ENCODE data around the gene TMIGD3.
"Not testable (repeated sequence)": the region's sequence is repeated elsewhere in the genome, so short reads cannot be mapped to it uniquely, and the experiment has no call there.

The TMIGD3 gene

GRCh38 chr1:111551623-111552411, 48.4 kb upstream of the TMIGD3 start:
- H3K27ac ChIP-seq (ENCODE audit: low read depth, low read length), result no peak overlapping the region
- H3F3A ChIP-seq (ENCODE audit: control insufficient read depth, insufficient read depth), result no peaks in the 10 kb centered on the region
- no peak overlapping the region for H3K4me3 ChIP-seq (ENCODE audit: low read length)
- no peak overlapping the region for H3K4me2 ChIP-seq (ENCODE audit: low read length)
- no peaks in the 10 kb centered on the region for H3K9me2 ChIP-seq (replicated peaks; ENCODE audit: control insufficient read depth, low read length)
- H3K27me3 ChIP-seq (ENCODE audit: control insufficient read depth, low read length), result no peaks in the 10 kb centered on the region
- H3K79me2 ChIP-seq (ENCODE audit: control insufficient read depth, low read length), result no peaks in the 10 kb centered on the region
- no peaks in the 10 kb centered on the region for H3K4me1 ChIP-seq (ENCODE audit: control insufficient read depth, low read length)
- H3K36me3 ChIP-seq (ENCODE audit: control insufficient read depth, low read length), result no peaks in the 10 kb centered on the region
- no peaks in the 10 kb centered on the region for H4K20me1 ChIP-seq (ENCODE audit: control insufficient read depth, insufficient read depth, low read depth, low read length)
- TF ChIP-seq CTCF (IDR thresholded peaks at IDR 0.05; ENCODE audit: low read depth, low read length, poor library complexity, severe bottlenecking), result no peak
- TF ChIP-seq EZH2phosphoT487 (IDR thresholded peaks at IDR 0.05; ENCODE audit: borderline replicate concordance, low read length), result no peak
- H3K9me3 ChIP-seq (ENCODE audit: control insufficient read depth, insufficient read depth, low read length), result no peaks in the 10 kb centered on the region

- not testable (repeated sequence) for H3K79me2 ChIP-seq (ENCODE audit: control insufficient read depth, low read length); H3K9me3 ChIP-seq (ENCODE audit: control insufficient read depth, insufficient read depth, low read length); H3K27me3 ChIP-seq (ENCODE audit: control insufficient read depth, low read length); H4K20me1 ChIP-seq (ENCODE audit: control insufficient read depth, insufficient read depth, low read depth, low read length); H3K36me3 ChIP-seq (ENCODE audit: control insufficient read depth, low read length); H3K4me1 ChIP-seq (ENCODE audit: control insufficient read depth, low read length); H3K9me2 ChIP-seq (replicated peaks; ENCODE audit: control insufficient read depth, low read length); H3K27ac ChIP-seq (ENCODE audit: low read depth, low read length); H3K4me2 ChIP-seq (ENCODE audit: low read length); H3K4me3 ChIP-seq (ENCODE audit: low read length); H3F3A ChIP-seq (ENCODE audit: control insufficient read depth, insufficient read depth)
Observed at GRCh38 chr1:111547786-111548185, 44.4 kb upstream of the TMIGD3 start.

- Histone ChIP-seq H3F3A (ENCODE audit: control insufficient read depth, insufficient read depth) (no peaks in the 10 kb centered on the region), H3K4me3 (ENCODE audit: low read length) (no peak overlapping the region), H3K27ac (ENCODE audit: low read depth, low read length) (no peak overlapping the region), H3K4me1 (ENCODE audit: control insufficient read depth, low read length) (no peaks in the 10 kb centered on the region), H4K20me1 (ENCODE audit: control insufficient read depth, insufficient read depth, low read depth, low read length) (no peaks in the 10 kb centered on the region), H3K9me3 (ENCODE audit: control insufficient read depth, insufficient read depth, low read length) (no peaks in the 10 kb centered on the region), H3K36me3 (ENCODE audit: control insufficient read depth, low read length) (no peaks in the 10 kb centered on the region), H3K27me3 (ENCODE audit: control insufficient read depth, low read length) (0 out of 2 replicates have a peak, but pooled peaks cover 4% of the 10 kb centered on the region), H3K79me2 (ENCODE audit: control insufficient read depth, low read length) (no peaks in the 10 kb centered on the region), H3K9me2 (replicated peaks; ENCODE audit: control insufficient read depth, low read length) (no peaks in the 10 kb centered on the region), H3K4me2 (ENCODE audit: low read length) (no peak overlapping the region)
- no peak for TF ChIP-seq CTCF (IDR thresholded peaks at IDR 0.05; ENCODE audit: low read depth, low read length, poor library complexity, severe bottlenecking)
- no peak for TF ChIP-seq EZH2phosphoT487 (IDR thresholded peaks at IDR 0.05; ENCODE audit: borderline replicate concordance, low read length)
Observed at GRCh38 chr1:111542187-111542586, 38.8 kb upstream of the TMIGD3 start.

GRCh38 chr1:111541721-111542120, 38.3 kb upstream of the TMIGD3 start:
- no peaks in the 10 kb centered on the region for H3K9me2 ChIP-seq (replicated peaks; ENCODE audit: control insufficient read depth, low read length)
- H3K36me3 ChIP-seq (ENCODE audit: control insufficient read depth, low read length), result no peaks in the 10 kb centered on the region
- no peaks in the 10 kb centered on the region for H3K9me3 ChIP-seq (ENCODE audit: control insufficient read depth, insufficient read depth, low read length)
- no peak for TF ChIP-seq CTCF (IDR thresholded peaks at IDR 0.05; ENCODE audit: low read depth, low read length, poor library complexity, severe bottlenecking)
- TF ChIP-seq EZH2phosphoT487 (IDR thresholded peaks at IDR 0.05; ENCODE audit: borderline replicate concordance, low read length), result no peak
- H3K27ac ChIP-seq (ENCODE audit: low read depth, low read length), result no peak overlapping the region
- no peaks in the 10 kb centered on the region for H3K4me1 ChIP-seq (ENCODE audit: control insufficient read depth, low read length)
- no peaks in the 10 kb centered on the region for H4K20me1 ChIP-seq (ENCODE audit: control insufficient read depth, insufficient read depth, low read depth, low read length)
- H3F3A ChIP-seq (ENCODE audit: control insufficient read depth, insufficient read depth), result no peaks in the 10 kb centered on the region
- H3K79me2 ChIP-seq (ENCODE audit: control insufficient read depth, low read length), result no peaks in the 10 kb centered on the region
- no peak overlapping the region for H3K4me2 ChIP-seq (ENCODE audit: low read length)
- 0 out of 2 replicates have a peak, but pooled peaks cover 4% of the 10 kb centered on the region for H3K27me3 ChIP-seq (ENCODE audit: control insufficient read depth, low read length)
- no peak overlapping the region for H3K4me3 ChIP-seq (ENCODE audit: low read length)
